ENCODE data around the gene DIDO1.

DIDO1 gene

GRCh38 chr20:62951143-62951895 is 25.0 kb upstream of the DIDO1 start:
- no peak for DNase-seq (ENCODE audit: low spot score)

GRCh38 chr20:62950741-62951140 is 24.4 kb upstream of the DIDO1 start:
- no peak for DNase-seq (ENCODE audit: low spot score)

DNA sequence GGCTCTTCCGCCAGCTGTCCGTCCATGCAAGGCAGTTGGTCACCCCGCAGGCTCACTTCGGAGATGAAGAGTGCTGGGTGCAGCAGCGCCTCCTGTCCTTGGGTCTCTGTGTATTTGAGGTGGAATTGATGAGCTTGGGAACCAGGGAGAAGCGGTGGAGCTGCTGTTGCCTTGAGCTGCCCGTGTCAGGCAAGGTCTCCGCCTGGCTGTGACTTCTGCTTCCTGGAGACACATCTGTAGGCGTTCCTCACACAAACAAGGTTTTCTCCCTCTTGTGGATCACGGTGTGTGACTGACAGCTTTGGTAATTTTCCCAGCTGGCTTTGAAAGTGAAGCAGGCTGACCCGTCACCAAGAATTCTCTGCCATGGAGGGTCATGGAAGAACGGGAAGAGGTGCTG is 23.7 kb upstream of the DIDO1 start:
- no peak for DNase-seq (ENCODE audit: low spot score)

GRCh38 chr20:62949153-62949821 is 23.0 kb upstream of the DIDO1 start:
- DNase-seq (ENCODE audit: low spot score) = no peak

DNA sequence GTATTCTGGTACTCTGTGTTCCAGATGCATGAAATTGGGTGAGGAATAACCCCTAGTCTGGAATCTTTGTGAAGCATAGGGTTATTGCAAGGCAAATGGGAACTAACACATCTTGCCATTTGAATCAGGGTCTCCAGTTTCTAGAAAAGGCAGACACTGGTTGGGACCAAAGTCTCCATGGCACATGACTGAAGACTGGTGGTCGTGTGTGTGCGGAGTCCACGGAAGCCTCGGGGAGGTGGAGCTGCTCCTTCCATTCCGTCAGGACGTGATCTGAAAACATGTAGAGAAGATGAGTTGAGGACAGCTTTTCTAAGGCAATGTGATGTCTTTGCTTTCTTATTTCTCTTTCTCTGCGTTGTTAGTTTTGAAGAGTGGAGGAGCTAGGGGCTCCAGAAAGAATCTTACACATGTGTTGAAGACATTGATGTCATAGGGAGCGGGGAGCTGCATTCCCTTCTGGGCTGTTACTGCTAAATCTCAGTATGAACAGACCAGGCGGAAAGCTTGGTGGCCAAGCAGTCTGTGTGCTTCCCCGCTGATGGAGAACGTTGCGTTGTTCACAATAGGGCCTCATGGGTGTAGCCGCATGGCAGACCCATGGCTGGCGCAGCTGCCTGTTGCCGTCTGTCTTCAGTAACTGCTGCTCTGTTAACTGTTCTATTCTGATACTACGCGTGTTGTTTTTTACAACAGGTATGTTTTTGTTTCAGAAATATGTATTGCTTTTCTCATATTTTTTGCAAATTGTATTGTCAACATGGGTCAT is 21.4 kb upstream of the DIDO1 start:
- no peak for DNase-seq (ENCODE audit: low spot score)

- DNase-seq (ENCODE audit: low spot score) = no peak
Measured at GRCh38 chr20:62946918-62947317, 20.6 kb upstream of the DIDO1 start.

DNA sequence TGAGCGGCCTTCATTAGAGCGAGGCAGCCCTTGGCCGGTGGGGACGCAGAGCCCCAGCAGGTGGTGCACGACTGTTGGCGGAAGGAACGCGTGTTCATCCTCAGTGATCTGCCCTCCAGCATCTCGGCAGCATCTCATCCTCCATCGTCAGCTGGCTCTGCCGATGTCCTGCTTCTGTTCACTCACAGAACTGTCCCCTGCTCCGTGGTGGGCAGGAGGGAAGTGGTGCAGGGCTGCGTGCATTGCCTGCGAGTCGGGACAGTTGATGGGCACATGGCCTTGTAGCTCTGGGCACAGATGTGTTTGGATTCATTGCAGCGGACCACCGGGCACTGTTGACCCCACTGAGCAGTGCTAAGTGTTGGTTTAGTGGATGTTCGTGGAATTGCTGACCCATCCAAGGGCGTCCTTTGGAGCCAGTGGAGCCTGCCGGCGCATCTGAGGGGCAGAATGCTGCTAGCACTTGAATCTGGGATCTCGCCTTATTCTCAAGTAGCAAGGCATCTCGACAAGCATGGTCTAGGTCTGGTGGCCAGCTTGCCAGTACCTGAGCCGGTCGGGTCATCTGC is 19.6 kb upstream of the DIDO1 start:
- DNase-seq (ENCODE audit: low spot score) = no peak

DNA sequence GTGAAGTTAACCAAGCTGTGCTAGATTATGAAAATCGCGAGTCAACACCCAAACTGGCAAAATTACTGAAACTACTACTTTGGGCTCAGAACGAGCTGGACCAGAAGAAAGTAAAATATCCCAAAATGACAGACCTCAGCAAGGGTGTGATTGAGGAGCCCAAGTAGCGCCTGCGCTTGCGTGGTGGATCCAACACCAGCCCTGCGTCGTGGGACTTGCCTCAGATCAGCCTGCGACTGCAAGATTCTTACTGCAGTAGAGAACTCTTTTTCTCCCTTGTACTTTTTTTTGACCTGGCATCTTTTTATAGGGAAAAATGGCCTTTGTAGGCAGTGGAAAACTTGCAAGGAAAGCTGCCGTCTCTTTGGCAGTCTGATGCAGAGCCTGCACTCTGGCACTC is 18.4 kb upstream of the DIDO1 start:
- no peak for DNase-seq (ENCODE audit: low spot score)

GRCh38 chr20:62944184-62944583 is 17.9 kb upstream of the DIDO1 start:
- DNase-seq (ENCODE audit: low spot score) = no peak

DNA sequence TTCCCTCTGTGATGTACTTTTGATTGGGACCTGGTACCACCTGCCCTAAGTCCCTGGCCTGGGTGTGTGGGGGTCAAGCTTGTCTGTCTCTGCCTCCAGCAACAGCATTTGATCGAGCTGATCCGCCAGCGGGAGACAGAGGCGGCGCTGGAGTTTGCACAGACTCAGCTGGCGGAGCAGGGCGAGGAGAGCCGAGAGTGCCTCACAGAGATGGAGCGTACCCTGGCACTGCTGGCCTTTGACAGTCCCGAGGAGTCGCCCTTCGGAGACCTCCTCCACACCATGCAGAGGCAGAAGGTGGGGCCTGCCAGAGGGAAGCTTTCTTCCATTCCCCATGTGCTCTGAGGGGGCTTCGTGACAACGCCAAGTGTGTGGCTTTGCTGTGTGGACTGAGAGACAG is 17.1 kb upstream of the DIDO1 start:
- no peak for DNase-seq (ENCODE audit: low spot score)

DNA sequence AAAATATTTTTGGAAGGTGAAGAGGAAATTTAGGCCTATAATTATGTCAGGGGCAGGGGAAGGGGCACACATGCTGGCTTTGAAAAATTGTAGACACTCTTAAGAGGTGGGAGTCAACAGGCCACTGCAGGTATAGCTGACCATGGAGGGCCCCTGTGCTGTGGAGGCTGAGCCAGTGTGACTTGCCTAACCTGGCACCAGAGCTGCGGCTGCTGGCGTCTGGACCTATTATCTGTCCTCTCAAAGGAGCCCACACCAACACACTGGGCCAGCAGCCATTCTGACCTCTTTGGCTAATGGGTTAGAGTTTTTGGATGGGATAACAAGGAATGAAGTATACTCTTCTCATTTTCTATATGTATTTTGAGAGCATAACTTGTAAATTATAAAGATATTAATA is 16.2 kb upstream of the DIDO1 start:
- no peak for DNase-seq (ENCODE audit: low spot score)

DNA sequence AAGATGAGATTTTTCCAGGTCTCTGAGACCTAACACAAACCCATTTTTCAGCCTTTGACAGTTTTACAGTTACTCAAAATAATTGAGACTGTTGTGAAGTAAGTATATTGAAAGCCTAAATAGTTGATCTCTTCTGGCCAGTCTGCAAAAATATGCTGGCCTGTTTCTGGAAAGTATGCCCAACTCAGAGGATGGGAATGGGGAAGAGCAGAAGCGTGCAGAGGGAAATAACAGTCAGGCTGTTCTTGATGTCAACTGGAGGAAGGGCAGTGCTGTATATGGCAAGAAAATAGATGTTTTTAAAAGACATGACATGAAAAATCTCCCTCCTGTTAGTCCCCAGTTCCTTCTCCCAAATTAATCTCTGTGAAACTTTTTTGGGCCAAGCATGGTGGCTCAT is 15.5 kb upstream of the DIDO1 start:
- no peak for DNase-seq (ENCODE audit: low spot score)

DNA sequence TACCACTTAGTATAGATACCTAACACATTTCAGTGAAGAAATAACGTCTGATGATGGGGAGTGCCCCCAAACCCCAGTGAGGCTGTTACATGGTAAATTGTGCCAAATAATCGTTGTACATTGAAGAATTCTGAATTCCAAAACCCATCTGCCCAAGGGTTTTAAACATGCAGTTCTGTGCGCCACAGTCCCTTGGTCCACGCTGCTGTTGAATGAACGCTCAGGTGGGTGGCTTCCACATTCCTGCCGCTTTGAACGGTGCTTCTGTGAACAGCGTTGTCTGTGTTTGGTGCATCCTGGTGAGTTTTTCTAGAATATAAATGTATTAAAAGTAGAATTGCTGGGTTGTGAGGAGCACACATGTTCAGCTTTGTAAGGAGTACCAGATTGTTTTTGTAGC is 14.6 kb upstream of the DIDO1 start:
- no peak for DNase-seq (ENCODE audit: low spot score)

GRCh38 chr20:62938105-62938888 is 12.0 kb upstream of the DIDO1 start, which contains the start of gene GID8:
GID8 (plus strand) TSS chr20:62938147; CDS start chr20:62941503, 3,356 bp downstream.
- DNase-seq (ENCODE audit: low spot score) = peak; percentile 17

DNA sequence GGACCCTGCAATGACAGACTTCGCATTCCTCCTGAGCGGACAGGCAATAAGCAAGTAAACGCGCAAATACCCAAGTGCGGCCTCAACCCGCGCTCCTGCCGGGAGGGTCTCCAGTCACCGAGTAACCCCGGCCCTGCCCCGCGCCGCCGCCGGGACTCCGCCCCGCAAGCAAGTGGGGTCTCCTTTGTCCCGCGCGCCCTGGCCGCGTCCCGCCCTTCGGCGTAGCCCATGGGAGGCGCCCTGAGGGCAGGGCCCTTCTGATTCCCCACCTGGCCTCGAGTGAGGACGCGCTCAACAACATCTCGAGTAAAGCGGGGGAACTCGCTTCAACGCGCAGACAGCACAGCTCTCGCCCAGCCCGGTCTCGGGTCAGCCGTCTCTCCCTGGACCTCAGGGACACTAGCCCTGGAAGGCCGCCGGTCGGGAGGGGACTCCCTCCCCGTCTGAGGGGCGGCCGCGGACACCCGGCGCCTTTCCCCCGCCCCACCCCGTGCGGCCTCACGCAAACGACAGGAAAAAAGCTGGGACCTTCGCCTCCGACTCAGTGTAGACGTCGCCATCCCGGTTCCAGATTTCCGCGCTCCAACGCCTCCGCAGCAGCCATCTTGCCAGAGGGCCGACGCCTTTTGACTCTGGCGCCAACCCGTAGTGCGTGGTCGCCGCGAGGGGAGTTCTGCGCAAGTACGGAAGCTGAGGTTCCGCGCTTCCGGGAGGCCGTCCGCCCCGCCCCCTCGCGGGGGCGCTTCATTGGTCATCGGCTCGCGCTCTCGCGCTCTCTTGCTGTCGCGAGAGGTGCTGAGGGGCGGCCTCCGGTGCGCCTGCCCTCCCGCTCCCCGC is 11.2 kb upstream of the DIDO1 start:
- DNase-seq (ENCODE audit: low spot score) = peak; percentile 96

DNA sequence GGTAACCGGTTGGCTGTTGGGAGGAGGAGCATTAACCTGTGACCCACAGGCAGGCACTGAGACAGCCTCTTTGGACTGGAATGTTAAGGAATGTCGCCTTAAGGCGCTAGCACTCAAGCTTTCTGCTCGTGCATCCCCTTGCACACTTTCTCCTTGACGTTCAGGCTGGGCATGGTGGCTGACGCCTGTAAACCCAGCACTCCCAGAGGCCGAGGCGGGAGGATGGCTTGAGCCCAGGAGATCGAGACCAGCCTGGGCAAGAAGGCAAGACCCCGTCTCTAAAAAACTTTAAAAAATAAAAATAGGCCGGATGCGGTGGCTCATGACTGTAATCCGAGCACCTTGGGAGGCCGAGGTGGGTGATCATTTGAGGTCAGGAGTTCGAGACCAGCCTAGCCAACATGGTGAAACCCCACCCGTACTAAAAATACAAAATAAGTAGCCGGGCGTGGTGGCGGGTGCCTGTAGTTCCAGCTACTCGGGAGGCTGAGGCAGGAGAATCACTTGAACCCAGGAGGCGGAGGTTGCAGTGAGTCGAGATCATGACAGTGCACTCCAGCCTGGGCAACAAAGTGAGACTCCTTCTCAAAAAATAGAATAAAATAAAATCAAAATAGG is 9.8 kb upstream of the DIDO1 start:
- DNase-seq (ENCODE audit: low spot score) = no peak

DNA sequence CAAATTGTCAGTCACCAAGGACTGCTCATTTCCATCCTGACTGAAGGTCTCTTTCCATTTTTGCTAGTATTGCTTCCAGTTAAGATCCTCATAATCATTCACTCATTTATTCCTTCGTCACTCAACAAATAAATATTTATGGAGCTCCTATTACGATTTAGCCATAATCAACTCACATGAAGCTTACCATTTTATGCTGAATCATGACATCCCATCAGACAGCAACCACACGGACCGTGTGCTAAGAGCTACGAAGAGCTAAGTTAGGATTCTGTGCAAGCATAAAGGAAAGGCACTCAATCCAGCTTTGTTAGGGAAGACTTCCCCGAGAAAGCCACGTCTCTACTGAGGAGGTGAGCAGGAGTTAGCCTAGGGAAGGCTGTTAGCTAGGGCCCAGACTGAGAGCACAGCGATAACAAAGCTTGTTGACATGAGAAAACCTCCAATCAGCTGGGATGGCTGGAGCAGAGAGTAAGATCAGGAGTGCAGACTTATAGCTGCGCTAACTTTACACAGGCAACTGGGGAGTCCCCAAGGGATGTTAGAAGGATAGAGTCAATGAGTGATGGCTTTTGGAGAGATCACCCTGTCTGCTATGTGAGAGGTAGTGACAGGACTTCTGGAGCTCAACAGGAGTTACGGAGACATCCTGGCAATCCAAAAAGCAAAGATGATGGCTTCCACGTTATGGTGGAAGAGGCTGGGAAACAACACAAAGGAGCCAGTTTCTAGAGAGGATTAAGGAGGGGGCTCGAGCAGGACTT is 9.1 kb upstream of the DIDO1 start:
- no peak for DNase-seq (ENCODE audit: low spot score)

DNA sequence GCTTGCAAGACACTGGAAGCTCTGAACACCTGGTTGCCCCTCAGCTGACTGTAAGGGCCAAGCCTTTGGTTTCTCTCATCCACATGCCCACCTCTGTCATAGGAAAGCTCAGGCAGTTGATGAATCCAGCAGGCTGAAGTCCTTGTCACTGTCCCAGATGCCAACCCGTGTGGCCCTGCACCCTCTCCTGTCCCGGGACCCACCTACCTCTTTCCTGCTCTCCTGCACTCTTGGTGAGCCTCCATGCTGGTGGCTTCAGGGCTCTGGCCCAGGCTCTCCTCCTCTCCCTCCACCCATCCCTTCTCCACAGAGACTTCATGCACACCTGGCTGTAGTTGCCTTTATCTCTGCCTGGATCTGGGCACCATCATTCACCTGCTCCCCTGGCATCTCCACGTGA is 7.7 kb upstream of the DIDO1 start:
- no peak for DNase-seq (ENCODE audit: low spot score)

DNA sequence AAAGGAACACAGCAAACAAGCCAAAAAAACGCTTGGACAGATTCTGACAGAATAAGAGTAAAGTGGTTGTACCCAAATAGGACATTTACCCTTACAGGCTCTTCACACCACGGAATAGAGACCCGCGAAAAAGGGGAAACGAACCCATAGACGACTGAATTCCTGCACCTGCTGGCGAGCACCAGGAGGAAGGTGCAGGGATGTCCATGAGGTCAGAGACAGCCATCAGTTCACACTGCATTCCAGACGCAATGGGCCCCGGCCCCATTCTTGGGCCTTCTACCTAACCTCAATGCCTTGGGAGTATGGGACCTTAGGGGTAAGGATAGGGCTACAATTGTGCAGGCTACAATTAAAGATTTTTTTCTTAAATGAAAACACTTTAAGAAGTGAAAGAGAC is 5.2 kb upstream of the DIDO1 start:
- no peak for DNase-seq (ENCODE audit: low spot score)

DNA sequence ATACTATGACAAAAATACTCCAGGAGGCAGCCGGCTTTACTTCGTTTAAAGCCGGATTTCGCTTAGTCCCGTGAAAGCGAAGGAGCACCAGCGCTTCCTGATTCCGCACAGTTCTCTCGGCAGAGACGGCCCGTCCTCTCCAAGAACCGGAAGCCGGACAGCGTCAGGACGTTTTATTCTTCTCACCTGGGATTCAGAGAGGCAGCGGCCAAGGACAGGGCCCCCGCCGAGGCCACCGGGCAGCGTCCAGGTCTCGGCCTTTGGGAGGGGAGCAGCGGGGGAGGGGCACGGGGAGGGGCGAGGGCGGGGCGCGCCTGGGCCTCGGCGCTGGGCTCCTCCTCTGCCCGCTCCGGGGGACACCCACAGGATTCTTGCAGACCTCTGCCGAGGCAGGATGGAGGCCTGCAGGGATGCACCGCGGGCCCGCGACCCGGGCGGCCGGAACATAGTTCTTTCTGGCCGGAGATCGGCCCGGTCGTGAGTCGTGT is 2.8 kb upstream of the DIDO1 start:
- DNase-seq (ENCODE audit: low spot score) = peak; percentile 43

All from CD4-positive, alpha-beta T cell treated with Interleukin-6 at 100 ng/mL for 8 hours (primary cell).